HL-60/S4 treated with phorbol 12-myristate 13-acetate at 8.2 ng/mL for 4 days and 3 days (cell line): Measurements from ENCODE around the gene MOAP1.
"Not testable (repeated sequence)": the region's sequence is repeated elsewhere in the genome, so short reads cannot be mapped to it uniquely, and the experiment has no call there.

Experiments
- in situ Hi-C: fragments of 300-500 bp; cut with MboI; formaldehyde crosslinking; loops from 2 replicates; pipeline ENCODE4 v1.15.0; 2022; ENCODE audit warnings: low sequenced_read_pairs

MOAP1 gene

GRCh38 chr14:93150227-93151208 is 34.2 kb downstream of the MOAP1 start:
- in situ Hi-C loops = no loop called here

GRCh38 chr14:93148979-93149378 is 35.7 kb downstream of the MOAP1 start:
- in situ Hi-C loops = loop anchor here (10.0 kb wide), 1 partner anchor 174 kb away; no protein-coding TSS in a partner anchor

GRCh38 chr14:93146119-93146518 is 38.6 kb downstream of the MOAP1 start:
- in situ Hi-C loops = loop anchor here (10.0 kb wide), 1 partner anchor 171 kb away; no protein-coding TSS in a partner anchor

GRCh38 chr14:93142854-93143652 is 41.6 kb downstream of the MOAP1 start:
- in situ Hi-C loops = loop anchor here (10.0 kb wide), 1 partner anchor 168 kb away; no protein-coding TSS in a partner anchor

- in situ Hi-C loops = no loop called here
Observed at GRCh38 chr14:93137864-93138263, 46.8 kb downstream of the MOAP1 start.

- in situ Hi-C loops = not testable (repeated sequence)
Observed at GRCh38 chr14:93136508-93136907, 48.2 kb downstream of the MOAP1 start.

GRCh38 chr14:93136009-93136408 is 48.7 kb downstream of the MOAP1 start:
- in situ Hi-C loops = no loop called here

GRCh38 chr14:93135399-93135798 is 49.3 kb downstream of the MOAP1 start:
- in situ Hi-C loops = no loop called here

GRCh38 chr14:93133464-93133863 is 51.2 kb downstream of the MOAP1 start:
- in situ Hi-C loops = no loop called here

GRCh38 chr14:93132472-93133065 is 52.1 kb downstream of the MOAP1 start:
- in situ Hi-C loops = no loop called here
